Adipocyte (in vitro differentiated cells): ENCODE results near the gene NRP1.

ENCODE experiments used
- DNase-seq: peaks from one replicate; pipeline ENCODE4 v3.0.0-alpha.2; 2015; ENCODE audit warnings: low read depth
- H3K27me3 ChIP-seq: replicated peaks from 2 replicates; pipeline ENCODE4 v1.7.0; 2013; ENCODE audit warnings: mild to moderate bottlenecking, low read length, moderate library complexity; ENCODE audit not compliant: control insufficient read depth, insufficient read depth
- H3K36me3 ChIP-seq: 2 replicates; pipeline ENCODE4 v1.7.0; 2013; ENCODE audit warnings: low read length, mild to moderate bottlenecking, moderate library complexity; ENCODE audit not compliant: control insufficient read depth, insufficient read depth, severe bottlenecking
- H3K4me1 ChIP-seq: 2 replicates; pipeline ENCODE4 v1.7.0; 2013; ENCODE audit warnings: mild to moderate bottlenecking, low read length, moderate library complexity; ENCODE audit not compliant: control insufficient read depth, insufficient read depth
- H3K4me3 ChIP-seq: 2 replicates; pipeline ENCODE4 v1.7.0; 2013; ENCODE audit warnings: mild to moderate bottlenecking, low read length, moderate library complexity
- H3K9ac ChIP-seq: 2 replicates; pipeline ENCODE4 v1.7.0; 2013; ENCODE audit warnings: mild to moderate bottlenecking, low read length, moderate library complexity
- H3K9me3 ChIP-seq: 2 replicates; pipeline ENCODE4 v1.7.0; 2013; ENCODE audit warnings: mild to moderate bottlenecking, low read length, moderate library complexity; ENCODE audit not compliant: control insufficient read depth

NRP1 gene

DNA sequence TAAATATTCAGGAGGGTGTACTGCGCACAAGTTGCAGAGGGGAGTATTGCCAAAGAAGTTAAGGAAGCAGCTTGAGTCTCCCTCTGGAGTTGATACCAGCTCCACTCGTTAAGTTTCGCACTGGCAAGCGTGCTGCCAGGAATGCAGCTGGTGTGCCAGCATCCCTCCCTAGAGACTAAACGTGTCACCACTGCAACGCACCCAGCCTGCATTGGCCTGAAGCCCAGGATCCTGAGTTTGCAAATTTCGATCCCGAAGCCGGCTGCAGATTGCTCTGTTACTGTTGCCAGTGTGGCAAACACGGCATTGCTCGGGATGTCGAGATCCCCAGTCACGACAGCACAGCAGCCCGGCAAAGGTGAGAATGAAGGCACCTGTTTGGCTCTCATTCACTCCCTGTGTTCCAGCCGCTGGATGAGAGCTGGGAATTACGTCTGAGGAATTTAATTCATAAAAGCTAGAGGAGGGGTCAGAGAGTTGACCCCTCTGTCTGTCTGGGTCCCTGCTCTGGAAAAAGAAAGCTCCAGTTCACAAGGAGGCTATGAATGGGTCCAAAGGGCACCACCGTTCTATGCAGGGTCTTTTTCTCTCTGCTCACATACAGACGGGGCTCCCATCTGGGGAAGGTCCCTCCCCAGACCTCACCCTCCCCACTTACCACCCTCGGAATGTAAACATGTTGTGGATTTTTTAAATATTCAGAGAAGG lies 61.0 kb downstream of the NRP1 start:
- DNase-seq: peak; percentile 96
- Histone ChIP-seq H3K4me1 (peaks cover 56% of the 10 kb centered on the region), H3K9ac (peak overlapping the region; percentile 74), H3K9me3 (no peaks in the 10 kb centered on the region), H3K36me3 (peaks cover 32% of the 10 kb centered on the region), H3K27me3 (no peaks in the 10 kb centered on the region), H3K4me3 (peak overlapping the region; percentile 62)

DNA sequence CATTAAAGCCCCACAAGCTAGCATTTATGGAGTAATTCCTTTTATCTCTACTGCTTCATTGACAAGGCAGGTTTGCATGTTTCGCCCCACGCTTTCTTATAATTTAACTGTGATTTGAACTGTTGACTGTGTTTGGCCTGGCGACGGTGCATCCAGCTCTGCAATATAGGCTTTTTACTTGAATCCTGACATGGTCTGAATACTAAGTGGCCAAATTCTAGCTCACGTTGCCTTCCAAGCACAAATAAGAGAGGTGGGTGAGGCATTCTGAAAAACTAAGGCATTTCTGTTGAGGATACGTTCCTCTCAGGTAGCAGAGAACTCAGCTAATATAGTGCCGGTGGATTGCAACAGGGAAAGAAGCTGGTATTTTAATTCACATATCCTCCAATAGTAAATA lies 61.8 kb downstream of the NRP1 start:
- Histone ChIP-seq H3K4me1 (peaks cover 49% of the 10 kb centered on the region), H3K9me3 (no peaks in the 10 kb centered on the region), H3K9ac (peak overlapping the region; percentile 75), H3K27me3 (no peaks in the 10 kb centered on the region), H3K36me3 (peaks cover 40% of the 10 kb centered on the region), H3K4me3 (peak overlapping the region; percentile 65)
- no peak for DNase-seq

DNA sequence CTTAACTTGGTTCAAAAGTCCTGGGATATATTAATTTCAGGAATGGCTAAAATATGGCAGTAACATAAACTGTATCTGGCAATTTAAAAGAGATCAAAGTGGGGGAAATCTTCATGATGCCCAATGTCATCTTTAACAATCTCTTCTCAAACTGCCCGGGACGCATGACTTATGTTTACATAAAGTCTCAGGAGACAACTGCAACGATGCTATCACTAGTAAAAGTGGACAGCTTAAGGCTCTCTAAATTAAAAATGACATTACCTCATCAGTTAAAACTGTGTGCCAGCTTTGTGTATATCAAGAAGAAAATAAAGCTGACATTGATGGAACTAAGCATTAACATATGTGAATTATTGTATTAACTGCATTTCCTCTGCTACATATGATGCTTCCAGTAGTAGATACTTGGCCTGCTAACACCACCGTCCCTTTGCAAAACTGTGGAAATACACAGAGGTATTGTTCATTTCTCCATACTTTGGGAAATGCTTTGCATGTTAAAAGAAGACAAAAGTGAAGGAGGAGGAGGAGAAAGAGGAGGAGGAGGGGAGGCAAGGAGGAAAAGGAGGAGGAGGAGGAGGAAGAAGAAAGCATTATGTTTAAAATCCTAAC lies 62.4 kb downstream of the NRP1 start:
- H3K27me3 ChIP-seq: no peaks in the 10 kb centered on the region
- H3K4me3 ChIP-seq: peak overlapping the region; percentile 65
- peak overlapping the region; percentile 75 for H3K9ac ChIP-seq
- peaks cover 45% of the 10 kb centered on the region for H3K4me1 ChIP-seq
- no peaks in the 10 kb centered on the region for H3K9me3 ChIP-seq
- DNase-seq: peak; percentile 67
- peaks cover 46% of the 10 kb centered on the region for H3K36me3 ChIP-seq

DNA sequence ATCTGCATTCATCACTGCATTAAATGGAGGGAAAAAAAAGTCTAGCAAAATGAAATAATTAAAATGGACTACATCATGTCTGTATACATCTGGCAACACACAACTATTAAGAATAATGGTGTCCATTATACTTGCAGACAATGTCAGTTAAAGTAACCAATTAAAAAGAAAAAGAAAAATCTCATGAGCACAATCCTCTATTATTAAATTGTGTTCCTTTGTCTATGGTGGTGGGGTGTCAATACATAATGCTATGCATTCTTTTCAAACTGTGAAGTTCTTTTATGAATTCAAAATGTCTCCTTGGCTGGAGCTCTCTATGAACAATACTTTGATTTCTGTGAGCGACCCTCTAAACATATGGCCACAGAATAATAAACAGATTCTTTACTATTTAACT lies 63.5 kb downstream of the NRP1 start:
- H3K4me1 ChIP-seq: peaks cover 36% of the 10 kb centered on the region
- H3K27me3 ChIP-seq: no peaks in the 10 kb centered on the region
- H3K9ac ChIP-seq: no peak overlapping the region
- H3K36me3 ChIP-seq: peaks cover 47% of the 10 kb centered on the region
- DNase-seq: no peak
- H3K9me3 ChIP-seq: no peaks in the 10 kb centered on the region
- H3K4me3 ChIP-seq: no peak overlapping the region

DNA sequence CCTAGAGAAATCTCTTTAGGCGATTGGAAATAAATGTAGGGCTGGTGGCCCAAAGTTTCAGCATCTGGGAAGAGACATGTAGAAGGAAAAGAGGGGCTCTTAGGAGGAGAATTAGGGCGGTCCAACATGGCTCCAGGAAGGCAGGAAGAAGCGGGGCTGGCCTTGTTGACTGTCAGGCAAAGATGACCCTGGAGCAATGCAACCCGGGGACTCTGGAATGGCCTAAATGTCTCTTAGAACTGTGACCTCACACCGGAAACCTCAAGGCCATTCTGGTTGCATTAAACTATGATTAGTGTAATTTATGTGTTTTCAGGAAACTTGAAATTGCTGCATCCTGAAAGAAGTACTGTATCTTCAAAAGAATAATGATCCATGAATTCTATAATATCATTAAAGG lies 66.8 kb downstream of the NRP1 start:
- H3K4me1 ChIP-seq: peaks cover 40% of the 10 kb centered on the region

DNA sequence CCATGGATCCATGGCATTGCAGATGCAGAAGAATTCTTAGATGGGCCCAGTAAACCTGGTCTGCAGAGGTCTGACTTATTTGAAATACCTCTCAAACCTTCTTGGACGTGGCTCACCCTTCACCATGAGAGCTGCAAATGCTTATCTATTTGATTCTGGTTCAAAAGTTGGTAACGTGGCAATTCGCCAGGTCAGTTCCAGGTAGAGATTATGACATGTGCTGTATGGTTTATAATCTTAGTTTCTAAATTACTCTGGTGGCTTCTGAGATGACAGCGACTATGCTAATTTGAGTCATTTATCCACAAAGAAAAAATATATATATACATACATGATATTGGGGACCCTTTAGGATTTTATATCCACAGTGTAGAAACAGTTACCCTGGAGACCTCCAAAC lies 68.8 kb downstream of the NRP1 start:
- DNase-seq: no peak
- Histone ChIP-seq H3K4me1 (peaks cover 21% of the 10 kb centered on the region), H3K9ac (no peak overlapping the region), H3K4me3 (no peak overlapping the region), H3K36me3 (peaks cover 82% of the 10 kb centered on the region), H3K9me3 (no peaks in the 10 kb centered on the region), H3K27me3 (no peaks in the 10 kb centered on the region)

More for the DNA sequence above, 66.8 kb downstream of the NRP1 start:
- Histone ChIP-seq H3K36me3 (peaks cover 61% of the 10 kb centered on the region), H3K4me3 (no peak overlapping the region), H3K9me3 (no peaks in the 10 kb centered on the region), H3K27me3 (no peaks in the 10 kb centered on the region), H3K9ac (no peak overlapping the region)
- DNase-seq: no peak

DNA sequence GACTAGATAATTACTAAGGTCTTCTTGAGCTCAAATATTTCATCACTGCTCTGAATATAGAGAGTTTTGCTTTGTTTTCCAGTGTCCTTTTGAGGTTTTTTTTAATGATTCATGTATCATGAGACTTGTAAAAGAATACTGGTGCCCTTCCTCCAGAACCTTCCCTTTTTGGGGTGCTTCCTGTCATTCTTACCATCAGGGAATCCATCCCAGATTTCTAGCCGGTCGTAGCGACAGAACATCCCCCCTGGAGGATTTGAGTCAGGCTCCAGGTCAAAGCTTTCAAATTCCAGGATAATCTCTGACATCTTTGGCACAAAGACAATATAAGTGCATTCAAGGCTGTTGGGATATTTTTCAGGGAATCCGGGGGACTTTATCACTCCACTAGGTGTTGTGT lies 71.0 kb downstream of the NRP1 start:
- DNase-seq: peak; percentile 40
- Histone ChIP-seq H3K27me3 (no peaks in the 10 kb centered on the region), H3K9ac (peak overlapping the region; percentile 47), H3K4me3 (peak overlapping the region; percentile 7), H3K9me3 (no peaks in the 10 kb centered on the region), H3K4me1 (peaks cover 34% of the 10 kb centered on the region), H3K36me3 (peaks cover 83% of the 10 kb centered on the region)

DNA sequence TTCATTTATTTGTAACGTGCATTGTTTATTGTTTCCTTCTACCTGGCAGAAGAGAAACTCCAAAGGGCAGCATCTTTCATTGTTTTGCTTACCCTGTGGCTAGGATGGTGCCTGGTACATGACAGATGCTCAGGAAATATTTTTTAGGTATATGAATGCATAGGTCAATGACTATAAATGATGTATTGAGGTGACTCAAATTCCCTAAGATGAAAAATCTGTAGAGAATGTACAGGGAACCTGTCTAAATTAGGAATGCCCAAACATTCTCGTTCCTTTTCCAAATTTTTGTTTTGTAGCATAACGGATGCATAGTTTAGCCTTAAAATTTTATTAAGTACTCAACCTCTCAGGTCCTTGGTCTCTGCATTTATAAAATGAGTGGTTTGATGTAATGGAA lies 71.6 kb downstream of the NRP1 start:
- DNase-seq: no peak
- Histone ChIP-seq H3K36me3 (peaks cover 83% of the 10 kb centered on the region), H3K27me3 (no peaks in the 10 kb centered on the region), H3K4me1 (peaks cover 34% of the 10 kb centered on the region), H3K4me3 (peak overlapping the region; percentile 20), H3K9me3 (no peaks in the 10 kb centered on the region), H3K9ac (peak overlapping the region; percentile 47)

DNA sequence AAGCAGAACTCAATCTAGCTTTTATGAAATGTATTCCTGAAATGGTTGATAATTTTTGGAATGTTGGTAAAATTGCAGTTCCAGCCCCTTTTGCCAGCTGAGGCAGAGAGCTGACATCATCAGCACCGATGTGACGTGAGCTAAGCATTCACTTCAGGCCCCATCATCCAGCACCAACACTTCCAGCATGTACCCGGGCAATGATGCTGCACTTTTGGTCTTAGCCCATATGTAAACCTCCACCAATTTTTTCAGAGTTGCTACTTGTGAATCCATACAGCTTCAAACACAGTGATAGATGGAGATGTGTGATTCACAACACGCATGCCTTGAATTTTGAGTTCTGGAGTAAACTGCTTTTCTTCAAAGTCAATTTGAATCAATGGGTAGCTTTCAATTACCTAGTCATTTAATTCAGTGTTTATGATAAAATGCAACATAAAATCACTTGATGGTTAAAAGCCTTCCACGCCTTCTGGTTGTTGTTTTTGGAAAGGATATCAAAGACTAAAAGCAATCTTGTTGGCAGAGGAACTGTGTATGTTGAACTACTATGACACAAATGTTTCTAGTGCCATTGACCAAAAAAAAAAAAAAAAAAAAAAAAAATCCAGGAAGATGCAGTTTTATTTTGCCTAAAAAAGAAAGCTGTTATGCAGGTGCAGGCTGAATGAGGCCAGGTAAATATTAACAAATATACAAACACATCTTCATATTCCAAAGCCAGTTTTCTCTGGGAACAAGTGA lies 73.9 kb downstream of the NRP1 start:
- Histone ChIP-seq H3K4me3 (no peak overlapping the region), H3K27me3 (no peaks in the 10 kb centered on the region), H3K36me3 (peaks cover 95% of the 10 kb centered on the region), H3K9ac (no peak overlapping the region), H3K9me3 (no peaks in the 10 kb centered on the region), H3K4me1 (peaks cover 34% of the 10 kb centered on the region)
- DNase-seq: no peak

DNA sequence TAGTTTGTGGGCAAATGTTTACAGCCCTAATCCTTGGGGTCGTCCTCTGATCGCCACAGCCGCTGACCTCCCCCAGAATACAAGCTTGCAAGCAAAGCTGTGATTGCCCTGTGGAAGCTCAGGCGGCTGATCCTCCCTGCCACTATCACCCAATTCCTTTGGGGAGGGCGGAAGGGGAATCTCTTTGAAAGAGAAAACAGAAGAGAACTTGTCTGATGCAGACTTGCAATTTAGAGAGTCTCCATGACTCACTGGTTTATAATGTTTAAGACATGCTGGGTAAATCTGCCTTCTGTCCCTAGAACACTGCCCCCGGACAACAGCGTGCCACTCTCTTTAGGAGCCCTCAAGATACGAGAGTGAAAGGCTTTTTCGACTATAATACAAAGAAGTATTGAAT lies 75.5 kb downstream of the NRP1 start:
- Histone ChIP-seq H3K27me3 (no peaks in the 10 kb centered on the region), H3K36me3 (peaks cover 99% of the 10 kb centered on the region), H3K9ac (no peak overlapping the region), H3K4me1 (peaks cover 30% of the 10 kb centered on the region), H3K9me3 (no peaks in the 10 kb centered on the region), H3K4me3 (no peak overlapping the region)
- DNase-seq: peak; percentile 78

DNA sequence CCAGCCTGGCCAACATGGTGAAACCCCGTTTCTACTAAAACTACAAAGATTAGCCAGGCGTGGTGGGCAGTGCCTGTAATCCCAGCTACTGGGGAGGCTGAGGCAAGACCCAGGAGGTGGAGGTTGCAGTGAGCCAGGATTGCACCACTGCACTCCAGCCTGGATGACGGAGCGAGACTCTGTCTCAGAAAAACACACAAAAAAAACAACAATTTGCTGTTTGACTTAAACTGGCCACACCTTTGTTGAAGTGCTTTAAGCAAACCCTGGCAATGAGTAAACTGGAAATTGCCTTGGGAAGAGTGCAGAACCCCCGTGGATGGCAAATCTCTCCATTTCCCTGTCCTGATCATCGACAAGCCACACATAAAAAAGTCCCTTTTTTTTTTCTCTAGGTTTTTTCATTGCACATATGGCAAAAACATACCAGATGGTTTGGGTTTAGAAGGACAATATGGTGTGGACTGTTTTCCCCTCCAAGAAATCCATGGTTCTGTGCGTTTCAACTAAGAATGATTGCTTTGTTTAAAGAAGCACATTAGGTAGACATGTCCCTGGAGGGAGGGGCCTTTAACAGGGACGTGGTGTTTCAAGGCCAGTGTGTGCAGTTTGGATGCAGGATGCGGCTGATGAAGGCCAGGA lies 76.9 kb downstream of the NRP1 start:
- Histone ChIP-seq H3K9ac (no peak overlapping the region), H3K4me1 (peaks cover 27% of the 10 kb centered on the region), H3K9me3 (no peaks in the 10 kb centered on the region), H3K36me3 (peaks cover 98% of the 10 kb centered on the region), H3K4me3 (no peak overlapping the region), H3K27me3 (no peaks in the 10 kb centered on the region)
- DNase-seq: no peak
